Measurements from ENCODE around the gene CA11. TPM values are rescaled to one million over a fixed set of nuclear protein-coding genes. Genes with fewer than 3 reads are reported as not detected.

Gene CA11
- total and polyA plus RNA-seq, 2 of the 8 experiments (the other 6 are each of a cell fraction or from before 2014, with no cell fraction given): 51.7 to 71.4 TPM

- no peak for TF ChIP-seq RAD21 (IDR thresholded peaks at IDR 0.05 in 1 of 2, conservative IDR thresholded peaks at IDR 0.05 in 1 of 2; ENCODE audit: low read depth in 2 of 2, low read length in 2 of 2)
These were observed 22.3 kb upstream of the CA11 start (continued) for GRCh38 chr19:48668332-48668731.

All from H1 (cell line).